Measurements from ENCODE around the gene KANTR. TPM values are rescaled to one million over a fixed set of nuclear protein-coding genes. Genes with fewer than 3 reads are reported as not detected.

The KANTR gene
- total RNA-seq, 2 experiments from 2014 or later, result 6.2 to 14.4 TPM

Other genes with a start within 250 kb of the KANTR start
- gene XAGE3, start 226.1 kb upstream of the KANTR start, total RNA-seq, result not detected
- 10 to 100 TPM; 13.3 to 20.2 TPM for gene FAM156B, start 196.8 kb upstream of the KANTR start, total RNA-seq
- 10 to 100 TPM; 22.6 to 25.1 TPM for gene FAM156A, start 135.6 kb upstream of the KANTR start, total RNA-seq
- under 1 TPM in 1 of 2 experiments, not detected in 1; 0.20 TPM for gene GPR173, start 45.4 kb upstream of the KANTR start, total RNA-seq
- 10 to 100 TPM; 19.3 to 29.5 TPM for gene TSPYL2, start 11.8 kb upstream of the KANTR start, total RNA-seq
- gene KDM5C, start 131.1 kb downstream of the KANTR start, total RNA-seq, result 10 to 100 TPM; 91.2 to 93.1 TPM
- gene IQSEC2, start 187.4 kb downstream of the KANTR start, total RNA-seq, result under 1 TPM in 1 of 2 experiments, not detected in 1; 0.40 TPM

All from activated CD8-positive, alpha-beta memory T cell treated with anti-CD3 and anti-CD28 coated beads, Interleukin-2, amount 10 ng/mL, durations not matched to agents 7 days and 5 days (primary cell).